ENCODE measurements around the gene TTC3. TPM values are rescaled to one million over a fixed set of nuclear protein-coding genes. Genes with fewer than 3 reads are reported as not detected.
A peak's percentile ranks its signal among the peaks of the same experiment; 100 is the strongest.

TTC3 gene
- total and polyA plus RNA-seq, 2 experiments from 2014 or later: 146 to 196 TPM

DNA sequence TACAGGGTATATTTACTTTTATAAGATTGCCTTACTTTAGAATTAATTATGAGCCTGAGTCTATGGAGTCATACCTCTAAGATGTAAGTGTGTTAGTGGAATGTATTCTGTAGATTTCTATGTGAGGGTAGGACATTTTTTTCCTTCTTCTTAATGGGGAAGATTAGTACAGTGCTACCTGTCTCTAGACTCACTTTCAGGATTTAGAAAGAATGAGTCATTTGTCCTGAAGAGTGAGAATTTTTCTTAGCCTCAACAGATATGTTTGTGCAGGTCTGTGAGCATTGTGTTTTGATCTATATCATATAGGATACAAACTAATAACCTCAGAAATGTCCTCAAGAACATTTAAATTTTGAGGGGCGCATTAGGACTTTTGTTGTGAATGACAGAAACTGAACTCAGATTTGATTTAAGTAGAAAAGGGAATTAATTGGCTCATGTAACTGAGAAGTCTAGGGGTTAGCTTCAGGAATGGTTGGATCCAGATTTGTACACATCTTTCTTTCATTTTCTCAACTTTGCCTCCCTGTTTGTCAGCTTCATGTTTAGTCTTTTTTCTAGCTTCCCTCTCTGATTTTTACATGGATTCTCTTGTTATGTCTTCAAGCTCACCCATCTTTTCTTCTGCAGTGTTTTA lies 45.3 kb downstream of the TTC3 start:
- no peak overlapping the region for H3K27ac ChIP-seq
- 0% methylated on average over 1 of the region's 1 CpG for WGBS (ENCODE audit: low lambda C conversion rate, missing lambda C conversion rate)
- H3K4me1 ChIP-seq (ENCODE audit: insufficient read depth): no peaks in the 10 kb centered on the region
- no peaks in the 10 kb centered on the region for H3K9me2 ChIP-seq (replicated peaks; ENCODE audit: insufficient read depth)
- H3K4me2 ChIP-seq: no peak overlapping the region
- TF ChIP-seq EZH2 (IDR thresholded peaks at IDR 0.05; ENCODE audit: borderline replicate concordance): no peak
- TF ChIP-seq, protein P1, sequence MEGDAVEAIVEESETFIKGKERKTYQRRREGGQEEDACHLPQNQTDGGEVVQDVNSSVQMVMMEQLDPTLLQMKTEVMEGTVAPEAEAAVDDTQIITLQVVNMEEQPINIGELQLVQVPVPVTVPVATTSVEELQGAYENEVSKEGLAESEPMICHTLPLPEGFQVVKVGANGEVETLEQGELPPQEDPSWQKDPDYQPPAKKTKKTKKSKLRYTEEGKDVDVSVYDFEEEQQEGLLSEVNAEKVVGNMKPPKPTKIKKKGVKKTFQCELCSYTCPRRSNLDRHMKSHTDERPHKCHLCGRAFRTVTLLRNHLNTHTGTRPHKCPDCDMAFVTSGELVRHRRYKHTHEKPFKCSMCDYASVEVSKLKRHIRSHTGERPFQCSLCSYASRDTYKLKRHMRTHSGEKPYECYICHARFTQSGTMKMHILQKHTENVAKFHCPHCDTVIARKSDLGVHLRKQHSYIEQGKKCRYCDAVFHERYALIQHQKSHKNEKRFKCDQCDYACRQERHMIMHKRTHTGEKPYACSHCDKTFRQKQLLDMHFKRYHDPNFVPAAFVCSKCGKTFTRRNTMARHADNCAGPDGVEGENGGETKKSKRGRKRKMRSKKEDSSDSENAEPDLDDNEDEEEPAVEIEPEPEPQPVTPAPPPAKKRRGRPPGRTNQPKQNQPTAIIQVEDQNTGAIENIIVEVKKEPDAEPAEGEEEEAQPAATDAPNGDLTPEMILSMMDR (IDR thresholded peaks at IDR 0.05; ENCODE audit: poor library complexity): no peak
- no peak for TF ChIP-seq EZH2phosphoT487 (IDR thresholded peaks at IDR 0.05; ENCODE audit: low read depth, severe bottlenecking, unreplicated experiment)
- H3K36me3 ChIP-seq (replicated peaks; ENCODE audit: insufficient read depth, low read depth): no peaks in the 10 kb centered on the region
- H3K9me3 ChIP-seq (ENCODE audit: low read depth): no peaks in the 10 kb centered on the region
- peaks cover 2% of the 10 kb centered on the region for H4K20me1 ChIP-seq (ENCODE audit: insufficient read depth, poor library complexity, severe bottlenecking)
- no peaks in the 10 kb centered on the region for H3K27me3 ChIP-seq
- no peak overlapping the region for H2AFZ ChIP-seq
- H3K79me2 ChIP-seq: peaks cover 8% of the 10 kb centered on the region
- no peak for DNase-seq (ENCODE audit: low spot score)
- H3K4me3 ChIP-seq: no peak overlapping the region

DNA sequence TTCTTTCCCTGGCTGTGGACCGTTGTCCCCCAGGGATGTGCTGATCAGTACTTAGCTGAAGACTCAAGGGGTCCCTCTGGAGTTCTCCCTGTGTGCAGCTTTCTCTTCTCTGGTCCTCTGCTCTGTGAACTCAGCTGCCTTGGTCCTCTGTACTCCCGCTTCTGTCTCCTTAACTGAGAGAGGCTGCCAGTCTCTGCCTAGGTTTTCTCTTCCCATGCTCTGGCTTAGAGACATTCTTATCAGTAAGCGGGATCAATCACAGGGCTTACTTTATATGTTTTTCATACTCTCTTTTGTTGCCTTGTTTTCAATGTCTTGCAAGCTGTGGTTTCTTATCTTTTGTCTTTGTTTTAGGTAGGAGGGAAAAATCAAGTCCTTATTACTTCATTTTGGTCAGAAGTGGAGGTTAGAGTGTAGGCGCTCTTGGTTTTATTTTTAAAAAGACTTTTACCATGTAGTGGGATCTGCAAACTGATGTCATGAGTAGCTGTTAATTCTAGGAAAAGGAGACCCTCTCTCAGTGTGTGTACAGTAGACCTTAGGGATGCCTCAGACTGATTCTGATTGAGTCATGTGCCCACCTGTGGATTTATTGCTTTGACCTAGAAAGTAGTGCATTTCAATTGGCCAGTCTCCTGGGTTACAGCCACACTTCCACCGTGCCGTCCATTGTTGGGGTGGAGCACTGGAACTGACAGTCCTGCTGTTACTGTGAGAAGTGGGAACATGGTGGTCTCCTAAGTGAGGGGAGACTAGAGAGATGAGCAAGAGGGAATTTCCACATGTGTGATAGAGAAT lies 46.6 kb downstream of the TTC3 start:
- Histone ChIP-seq H3K9me2 (replicated peaks; ENCODE audit: insufficient read depth) (no peaks in the 10 kb centered on the region), H3K36me3 (replicated peaks; ENCODE audit: insufficient read depth, low read depth) (no peaks in the 10 kb centered on the region), H3K27ac (no peak overlapping the region), H4K20me1 (ENCODE audit: insufficient read depth, poor library complexity, severe bottlenecking) (peaks cover 2% of the 10 kb centered on the region), H3K9me3 (ENCODE audit: low read depth) (no peaks in the 10 kb centered on the region), H3K79me2 (peaks cover 8% of the 10 kb centered on the region), H3K4me1 (ENCODE audit: insufficient read depth) (no peaks in the 10 kb centered on the region), H3K27me3 (no peaks in the 10 kb centered on the region), H3K4me2 (no peak overlapping the region), H2AFZ (no peak overlapping the region), H3K4me3 (no peak overlapping the region)
- 64% methylated on average over 6 of the region's 6 CpGs for WGBS (ENCODE audit: low lambda C conversion rate, missing lambda C conversion rate)
- peak; percentile 23 for DNase-seq (ENCODE audit: low spot score)
- TF ChIP-seq EZH2phosphoT487 (IDR thresholded peaks at IDR 0.05; ENCODE audit: low read depth, severe bottlenecking, unreplicated experiment): no peak
- TF ChIP-seq, protein P1 (IDR thresholded peaks at IDR 0.05; ENCODE audit: poor library complexity): no peak
- TF ChIP-seq EZH2 (IDR thresholded peaks at IDR 0.05; ENCODE audit: borderline replicate concordance): no peak

DNA sequence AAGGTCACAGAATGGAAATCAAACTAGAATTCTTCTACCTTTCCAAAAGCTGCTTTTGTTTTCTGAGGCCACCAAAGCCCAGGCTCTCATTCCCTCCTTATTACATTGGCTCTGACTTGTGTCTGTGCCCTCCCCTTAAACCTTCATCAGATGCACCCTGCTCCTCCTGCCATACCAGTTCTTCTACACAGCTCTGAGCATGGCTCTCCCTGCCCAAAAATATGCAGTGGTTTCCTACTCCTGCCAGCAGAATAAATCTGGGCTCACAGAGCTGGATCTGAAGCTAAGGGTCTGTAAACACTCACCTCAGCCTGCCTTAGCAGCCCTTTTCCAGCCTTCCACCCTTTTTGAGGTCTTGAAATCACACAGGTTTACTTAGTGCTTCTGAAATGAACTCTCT lies 55.0 kb downstream of the TTC3 start:
- no peaks in the 10 kb centered on the region for H3K36me3 ChIP-seq (replicated peaks; ENCODE audit: insufficient read depth, low read depth)
- H3K4me1 ChIP-seq (ENCODE audit: insufficient read depth): no peaks in the 10 kb centered on the region
- no peaks in the 10 kb centered on the region for H3K9me2 ChIP-seq (replicated peaks; ENCODE audit: insufficient read depth)
- H3K4me3 ChIP-seq: no peak overlapping the region
- no peak overlapping the region for H3K4me2 ChIP-seq
- TF ChIP-seq EZH2phosphoT487 (IDR thresholded peaks at IDR 0.05; ENCODE audit: low read depth, severe bottlenecking, unreplicated experiment): no peak
- TF ChIP-seq EZH2 (IDR thresholded peaks at IDR 0.05; ENCODE audit: borderline replicate concordance): no peak
- TF ChIP-seq, protein P1 (IDR thresholded peaks at IDR 0.05; ENCODE audit: poor library complexity): no peak
- DNase-seq (ENCODE audit: low spot score): no peak
- no peaks in the 10 kb centered on the region for H3K79me2 ChIP-seq
- no peak overlapping the region for H3K27ac ChIP-seq
- no peak overlapping the region for H2AFZ ChIP-seq
- H4K20me1 ChIP-seq (ENCODE audit: insufficient read depth, poor library complexity, severe bottlenecking): no peaks in the 10 kb centered on the region
- no peaks in the 10 kb centered on the region for H3K27me3 ChIP-seq
- no peaks in the 10 kb centered on the region for H3K9me3 ChIP-seq (ENCODE audit: low read depth)
